Measurements from ENCODE around the gene TNFRSF1B.

DNA sequence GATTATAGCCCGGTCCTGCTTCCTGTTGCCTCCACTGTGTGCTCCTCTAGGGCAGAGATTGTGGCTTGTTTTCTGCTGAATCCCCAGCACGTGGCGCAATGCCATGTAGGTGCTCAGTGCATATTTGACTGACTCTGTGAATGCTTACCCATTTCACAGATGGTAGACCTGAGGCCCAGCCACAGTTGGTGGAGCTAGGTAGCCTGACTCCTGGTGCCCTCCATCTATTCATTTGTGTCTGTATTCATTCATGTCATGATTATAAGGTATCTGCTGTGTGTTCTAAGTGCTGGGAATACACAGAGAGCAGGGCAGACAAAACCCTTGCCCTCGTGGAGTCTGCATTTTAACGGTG, 22.5 kb downstream of the TNFRSF1B start:
- TF ChIP-seq, protein P1, sequence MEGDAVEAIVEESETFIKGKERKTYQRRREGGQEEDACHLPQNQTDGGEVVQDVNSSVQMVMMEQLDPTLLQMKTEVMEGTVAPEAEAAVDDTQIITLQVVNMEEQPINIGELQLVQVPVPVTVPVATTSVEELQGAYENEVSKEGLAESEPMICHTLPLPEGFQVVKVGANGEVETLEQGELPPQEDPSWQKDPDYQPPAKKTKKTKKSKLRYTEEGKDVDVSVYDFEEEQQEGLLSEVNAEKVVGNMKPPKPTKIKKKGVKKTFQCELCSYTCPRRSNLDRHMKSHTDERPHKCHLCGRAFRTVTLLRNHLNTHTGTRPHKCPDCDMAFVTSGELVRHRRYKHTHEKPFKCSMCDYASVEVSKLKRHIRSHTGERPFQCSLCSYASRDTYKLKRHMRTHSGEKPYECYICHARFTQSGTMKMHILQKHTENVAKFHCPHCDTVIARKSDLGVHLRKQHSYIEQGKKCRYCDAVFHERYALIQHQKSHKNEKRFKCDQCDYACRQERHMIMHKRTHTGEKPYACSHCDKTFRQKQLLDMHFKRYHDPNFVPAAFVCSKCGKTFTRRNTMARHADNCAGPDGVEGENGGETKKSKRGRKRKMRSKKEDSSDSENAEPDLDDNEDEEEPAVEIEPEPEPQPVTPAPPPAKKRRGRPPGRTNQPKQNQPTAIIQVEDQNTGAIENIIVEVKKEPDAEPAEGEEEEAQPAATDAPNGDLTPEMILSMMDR (IDR thresholded peaks at IDR 0.05; ENCODE audit: borderline replicate concordance, extremely low read depth, low read length, poor library complexity, severe bottlenecking), result no peak
- no peak for TF ChIP-seq EZH2 (IDR thresholded peaks at IDR 0.05; ENCODE audit: borderline replicate concordance, low read depth, low read length, severe bottlenecking)

Measured in DND-41 (cell line).